ENCODE measurements around the gene ADAM11.

GRCh38 chr17:44738214-44738906 is 20.4 kb upstream of the ADAM11 start:
- TF ChIP-seq POLR2A (IDR thresholded peaks at IDR 0.05) (no peak), CTCF (IDR thresholded peaks at IDR 0.05) (no peak)

Data from Peyer's patch (tissue), 4 donors.